Measurements from ENCODE around the gene PTEN.

Gene PTEN

DNA sequence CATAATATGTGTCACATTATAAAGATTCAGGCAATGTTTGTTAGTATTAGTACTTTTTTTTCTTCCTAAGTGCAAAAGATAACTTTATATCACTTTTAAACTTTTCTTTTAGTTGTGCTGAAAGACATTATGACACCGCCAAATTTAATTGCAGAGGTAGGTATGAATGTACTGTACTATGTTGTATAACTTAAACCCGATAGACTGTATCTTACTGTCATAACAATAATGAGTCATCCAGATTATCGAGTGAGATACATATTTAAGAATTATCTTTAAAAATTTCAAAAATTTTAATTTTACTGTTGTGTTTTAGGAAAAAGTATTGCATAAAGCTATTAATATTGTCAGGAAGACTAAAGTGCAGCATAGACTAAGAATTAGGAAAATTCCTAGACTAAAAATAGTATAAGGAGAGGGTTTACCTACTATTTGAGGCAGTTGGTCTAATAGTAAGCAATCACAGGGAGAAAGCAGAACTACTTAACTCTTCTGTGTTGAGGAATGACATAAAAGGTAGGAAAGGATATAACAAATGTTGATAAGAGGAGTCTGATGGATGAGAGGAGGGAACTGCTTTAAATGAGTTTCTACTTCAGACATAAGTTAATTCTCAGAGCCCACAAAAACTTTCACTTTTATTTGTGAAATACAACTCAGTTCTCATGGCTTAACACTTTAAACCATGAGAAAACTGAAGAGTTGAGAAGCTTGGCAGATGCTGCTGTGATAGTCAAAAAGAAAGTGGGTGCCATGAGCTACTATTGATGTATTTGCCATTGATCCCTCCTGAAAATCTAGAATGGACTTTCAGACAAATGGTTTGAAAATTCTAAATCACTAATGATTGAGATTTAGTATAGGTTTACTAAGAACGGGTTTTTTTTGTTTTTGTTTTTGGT lies 67.8 kb downstream of the PTEN start:
- no peak for TF ChIP-seq CTCF (IDR thresholded peaks at IDR 0.05; ENCODE audit: control insufficient read depth, insufficient read depth, low read depth, low read length, missing control alignments)
- DNase-seq (ENCODE audit: low read depth): no peak
- no peak overlapping the region for H3K4me3 ChIP-seq (ENCODE audit: control insufficient read depth, low read depth, low read length)

GRCh38 chr10:87931836-87932230 lies 68.4 kb downstream of the PTEN start:
- DNase-seq (ENCODE audit: low read depth): no peak
- no peak for TF ChIP-seq CTCF (IDR thresholded peaks at IDR 0.05; ENCODE audit: control insufficient read depth, insufficient read depth, low read depth, low read length, missing control alignments)

GRCh38 chr10:87935290-87936141 lies 72.1 kb downstream of the PTEN start:
- DNase-seq (ENCODE audit: low read depth): no peak
- TF ChIP-seq CTCF (IDR thresholded peaks at IDR 0.05; ENCODE audit: control insufficient read depth, insufficient read depth, low read depth, low read length, missing control alignments): no peak
- no peak overlapping the region for H3K4me3 ChIP-seq (ENCODE audit: control insufficient read depth, low read depth, low read length)

More at GRCh38 chr10:87931836-87932230, 68.4 kb downstream of the PTEN start:
- H3K4me3 ChIP-seq (ENCODE audit: control insufficient read depth, low read depth, low read length): no peak overlapping the region

GRCh38 chr10:87940210-87940609 lies 76.8 kb downstream of the PTEN start:
- no peak overlapping the region for H3K4me3 ChIP-seq (ENCODE audit: control insufficient read depth, low read depth, low read length)
- DNase-seq (ENCODE audit: low read depth): no peak
- TF ChIP-seq CTCF (IDR thresholded peaks at IDR 0.05; ENCODE audit: control insufficient read depth, insufficient read depth, low read depth, low read length, missing control alignments): no peak

DNA sequence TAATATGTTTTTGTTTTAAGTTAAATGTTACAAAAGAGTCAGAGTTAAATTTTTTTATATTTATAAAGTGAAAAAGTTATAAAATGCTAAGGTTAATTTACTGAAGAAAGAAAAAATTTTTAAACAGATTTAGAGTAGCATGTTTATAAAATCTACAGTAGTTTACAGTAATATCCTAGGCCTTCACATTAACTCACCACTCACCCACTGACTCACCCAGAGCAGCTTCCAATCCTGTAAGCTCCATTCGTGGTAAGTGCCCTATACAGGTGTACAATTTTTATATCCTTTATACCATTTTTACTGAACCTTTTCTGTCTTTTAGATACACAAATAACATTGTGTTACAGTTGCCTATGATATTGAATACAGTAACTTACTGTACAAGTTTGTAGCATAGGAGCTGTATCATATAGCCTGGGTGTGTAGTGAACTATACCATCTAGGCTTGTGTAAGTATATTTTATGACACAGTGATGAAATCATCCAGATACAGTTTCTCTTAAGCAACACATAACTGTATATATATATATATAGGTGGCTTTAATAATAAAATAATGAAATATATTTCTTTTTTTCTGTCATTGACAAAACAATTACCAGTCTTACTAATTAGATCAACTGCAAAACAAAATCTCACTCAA lies 79.6 kb downstream of the PTEN start:
- DNase-seq (ENCODE audit: low read depth): no peak
- no peak for TF ChIP-seq CTCF (IDR thresholded peaks at IDR 0.05; ENCODE audit: control insufficient read depth, insufficient read depth, low read depth, low read length, missing control alignments)
- no peak overlapping the region for H3K4me3 ChIP-seq (ENCODE audit: control insufficient read depth, low read depth, low read length)

DNA sequence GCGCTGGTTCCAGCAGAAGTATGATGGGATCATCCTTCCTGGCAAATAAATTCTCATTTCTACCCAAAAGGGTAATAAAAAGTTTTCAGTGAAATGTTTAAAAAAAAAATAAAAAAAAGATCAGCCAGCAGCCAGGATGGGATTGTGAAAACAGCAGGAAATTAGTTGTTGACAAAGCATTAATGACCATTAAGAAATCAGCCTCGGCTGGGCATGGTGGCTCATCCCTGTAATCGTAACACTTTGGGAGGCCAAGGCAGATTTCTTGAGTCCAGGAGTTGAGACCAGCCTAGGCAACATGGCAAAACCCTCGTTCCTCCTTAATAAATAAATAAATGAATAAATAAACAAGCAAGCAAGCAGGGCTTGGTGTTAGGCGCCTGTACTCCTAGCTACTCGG lies 82.6 kb downstream of the PTEN start:
- no peak for DNase-seq (ENCODE audit: low read depth)
- no peak overlapping the region for H3K4me3 ChIP-seq (ENCODE audit: control insufficient read depth, low read depth, low read length)
- TF ChIP-seq CTCF (IDR thresholded peaks at IDR 0.05; ENCODE audit: control insufficient read depth, insufficient read depth, low read depth, low read length, missing control alignments): no peak
